Tibial artery (tissue), 4 donors: Measurements from ENCODE around the gene MTERF4.
A peak's percentile ranks its signal among the peaks of the same experiment; 100 is the strongest.

Experiments used
- DNase-seq, 2 donors: peaks; one replicate each; pipeline ENCODE4 v3.0.0-alpha.2; 2019
- H3K27ac ChIP-seq, 2 donors: fragments of 200-600 bp; sonication (generic) in 1 of 2; 1 replicate in 1 of 2; 2 replicates in 1 of 2; pipeline ENCODE4 v1.5.1; 2018 to 2019; ENCODE audit warnings: mild to moderate bottlenecking in 1 of 2
- H3K27me3 ChIP-seq, 2 donors: fragments of 200-600 bp; sonication (generic) in 1 of 2; one replicate each; pipeline versions ENCODE4 v1.5.1 to v1.6.0; 2016 to 2019
- H3K36me3 ChIP-seq, 3 donors: fragments of 200-600 bp; sonication (generic) in 2 of 3; one replicate each; pipeline ENCODE4 v1.5.1; 2016 to 2019; ENCODE audit warnings: mild to moderate bottlenecking in 2 of 3
- H3K4me1 ChIP-seq, 4 donors: fragments of 200-600 bp; sonication (generic) in 2 of 4; 1 replicate in 3 of 4; 2 replicates in 1 of 4; pipeline ENCODE4 v1.5.1; 2016 to 2019
- H3K4me3 ChIP-seq, 2 donors: fragments of 200-600 bp; sonication (generic) in 1 of 2; 1 replicate in 1 of 2; 2 replicates in 1 of 2; pipeline ENCODE4 v1.5.1; 2018 to 2019; ENCODE audit warnings: mild to moderate bottlenecking in 2 of 2
- H3K9me3 ChIP-seq, 3 donors: fragments of 200-600 bp; sonication (generic) in 1 of 3; one replicate each; pipeline ENCODE4 v1.5.1; 2016 to 2019
- intact Hi-C: fragments of 100-400 bp; cut with DNase I; formaldehyde crosslinking; loops from one replicate; pipeline ENCODE4 v1.15.0; 2023; ENCODE audit warnings: low total_unique reads
- TF ChIP-seq, protein P1 (sequence below), 2 experiments: fragments of 200-600 bp in 1 of 2; fragments of 450-650 bp in 1 of 2; IDR thresholded peaks; one replicate each; pipeline ENCODE4 v1.5.1; 2017 to 2019; ENCODE audit warnings: antibody characterized with exemption in 2 of 2, mild to moderate bottlenecking in 1 of 2, moderate library complexity in 1 of 2

MTERF4 gene

DNA sequence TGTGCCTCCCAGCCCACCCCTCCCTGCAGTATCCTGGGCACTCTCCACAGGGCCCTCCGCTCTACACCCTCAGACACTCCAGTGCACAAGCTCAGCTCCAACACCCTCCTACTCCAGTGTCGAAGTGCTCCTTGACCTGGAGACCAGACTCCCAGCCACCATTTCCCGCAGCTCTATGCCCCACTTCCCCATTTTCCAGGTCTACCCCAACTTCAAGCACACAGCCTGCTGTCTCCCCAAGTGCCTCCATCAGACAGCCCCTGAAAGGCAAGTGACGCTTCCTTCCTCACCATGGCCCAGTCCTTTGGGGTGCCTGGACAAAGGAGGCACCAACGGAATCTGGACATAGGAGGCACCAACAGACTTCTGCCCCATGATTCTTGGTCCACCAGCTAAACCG is 40.0 kb upstream of the MTERF4 start:
- no peaks in the 10 kb centered on the region for H3K4me1 ChIP-seq
- H3K27me3 ChIP-seq: no peaks in the 10 kb centered on the region
- peaks cover 0 to 19% (median 0%) of the 10 kb centered on the region in 3 donors for H3K36me3 ChIP-seq
- H3K27ac ChIP-seq: no peak overlapping the region
- TF ChIP-seq, protein P1, sequence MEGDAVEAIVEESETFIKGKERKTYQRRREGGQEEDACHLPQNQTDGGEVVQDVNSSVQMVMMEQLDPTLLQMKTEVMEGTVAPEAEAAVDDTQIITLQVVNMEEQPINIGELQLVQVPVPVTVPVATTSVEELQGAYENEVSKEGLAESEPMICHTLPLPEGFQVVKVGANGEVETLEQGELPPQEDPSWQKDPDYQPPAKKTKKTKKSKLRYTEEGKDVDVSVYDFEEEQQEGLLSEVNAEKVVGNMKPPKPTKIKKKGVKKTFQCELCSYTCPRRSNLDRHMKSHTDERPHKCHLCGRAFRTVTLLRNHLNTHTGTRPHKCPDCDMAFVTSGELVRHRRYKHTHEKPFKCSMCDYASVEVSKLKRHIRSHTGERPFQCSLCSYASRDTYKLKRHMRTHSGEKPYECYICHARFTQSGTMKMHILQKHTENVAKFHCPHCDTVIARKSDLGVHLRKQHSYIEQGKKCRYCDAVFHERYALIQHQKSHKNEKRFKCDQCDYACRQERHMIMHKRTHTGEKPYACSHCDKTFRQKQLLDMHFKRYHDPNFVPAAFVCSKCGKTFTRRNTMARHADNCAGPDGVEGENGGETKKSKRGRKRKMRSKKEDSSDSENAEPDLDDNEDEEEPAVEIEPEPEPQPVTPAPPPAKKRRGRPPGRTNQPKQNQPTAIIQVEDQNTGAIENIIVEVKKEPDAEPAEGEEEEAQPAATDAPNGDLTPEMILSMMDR (IDR thresholded peaks at IDR 0.05): no peak
- intact Hi-C loops: no loop called here
- no peak overlapping the region for H3K4me3 ChIP-seq
- H3K9me3 ChIP-seq: no peaks in the 10 kb centered on the region
- no peak for DNase-seq

- Histone ChIP-seq H3K4me3 (no peak overlapping the region), H3K9me3 (no peaks in the 10 kb centered on the region), H3K36me3 (peaks cover 0 to 24% (median 0%) of the 10 kb centered on the region in 3 donors), H3K4me1 (no peaks in the 10 kb centered on the region), H3K27ac (no peak overlapping the region), H3K27me3 (no peaks in the 10 kb centered on the region)
- TF ChIP-seq, protein P1 (IDR thresholded peaks at IDR 0.05): no peak
- DNase-seq: peak in 1 of 2 donors; percentile 38
- intact Hi-C loops: no loop called here
Observed at GRCh38 chr2:241141214-241141770, 39.2 kb upstream of the MTERF4 start.

- H3K36me3 ChIP-seq: peaks cover 0 to 33% (median 0%) of the 10 kb centered on the region in 3 donors
- TF ChIP-seq, protein P1 (IDR thresholded peaks at IDR 0.05): no peak
- no peaks in the 10 kb centered on the region for H3K9me3 ChIP-seq
- no peaks in the 10 kb centered on the region for H3K27me3 ChIP-seq
- H3K27ac ChIP-seq: no peak overlapping the region
- intact Hi-C loops: no loop called here
- no peak overlapping the region for H3K4me3 ChIP-seq
- H3K4me1 ChIP-seq: no peaks in the 10 kb centered on the region
- DNase-seq: no peak
Observed at GRCh38 chr2:241140445-241140840, 38.4 kb upstream of the MTERF4 start.

DNA sequence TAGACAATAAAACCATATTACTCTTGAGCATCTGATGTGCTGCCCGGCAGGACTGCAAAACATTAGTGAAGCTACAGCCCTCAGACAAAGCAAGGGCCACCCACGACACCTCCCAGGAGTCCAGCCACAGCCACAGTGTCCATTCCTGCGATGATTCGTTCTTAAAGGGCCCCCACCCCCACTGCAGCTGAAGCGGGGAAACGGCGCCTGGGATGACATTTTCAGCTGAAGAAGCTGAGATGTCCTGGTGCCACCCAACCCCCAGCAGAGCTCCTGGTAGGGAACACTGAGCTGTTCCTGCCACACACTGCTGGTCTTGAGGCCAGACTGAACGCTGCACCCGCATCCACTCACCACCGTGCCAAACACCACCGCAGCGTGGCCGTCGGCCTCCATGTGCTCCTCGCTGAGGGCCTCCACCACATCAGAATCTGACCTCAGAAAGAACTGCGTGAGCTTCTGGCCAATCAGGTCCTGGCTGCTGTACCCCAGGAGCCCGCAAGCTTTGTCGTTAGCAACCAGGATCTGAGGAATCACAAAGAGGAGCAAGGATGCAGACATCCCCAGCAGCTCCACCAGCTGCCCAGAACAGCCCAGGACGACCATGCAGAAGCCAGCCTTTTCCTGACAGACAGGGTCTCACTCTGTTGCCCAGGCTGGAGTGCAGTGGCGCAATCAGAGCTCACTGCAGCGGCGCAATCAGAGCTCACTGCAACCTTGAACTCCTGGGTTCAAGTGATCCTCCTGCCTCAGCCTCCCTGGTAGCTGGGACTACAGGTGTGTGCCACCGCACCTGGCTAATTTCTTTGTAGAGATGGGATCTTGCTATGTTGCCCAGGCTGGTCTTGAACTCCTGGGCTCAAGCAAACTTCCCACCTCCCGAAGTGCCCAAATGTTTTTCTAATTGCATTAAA is 37.7 kb upstream of the MTERF4 start:
- no peak overlapping the region for H3K27ac ChIP-seq
- no peak overlapping the region for H3K4me3 ChIP-seq
- no peaks in the 10 kb centered on the region for H3K9me3 ChIP-seq
- no peaks in the 10 kb centered on the region for H3K4me1 ChIP-seq
- no peaks in the 10 kb centered on the region for H3K27me3 ChIP-seq
- peaks cover 0 to 33% (median 0%) of the 10 kb centered on the region in 3 donors for H3K36me3 ChIP-seq
- TF ChIP-seq, protein P1 (IDR thresholded peaks at IDR 0.05): no peak
- intact Hi-C loops: no loop called here
- DNase-seq: no peak

DNA sequence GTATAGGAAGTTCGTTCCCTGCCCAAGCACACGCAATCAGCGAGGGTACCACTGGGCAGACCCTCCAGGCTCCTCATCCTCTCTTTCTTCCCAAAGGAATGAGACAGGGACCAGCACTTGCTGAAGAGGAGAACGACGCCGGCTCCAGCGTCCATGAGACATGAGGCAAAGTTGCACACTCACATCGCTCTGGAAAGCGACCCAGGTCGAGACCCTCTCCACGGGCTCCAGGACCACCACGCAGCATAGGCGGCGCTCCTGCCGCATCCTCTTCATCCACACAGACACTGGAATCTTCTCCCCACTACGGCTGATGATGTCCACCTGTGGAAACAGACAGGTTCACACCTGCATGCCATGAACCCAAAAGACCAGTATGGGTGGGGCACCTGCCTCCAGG is 36.4 kb upstream of the MTERF4 start:
- H3K4me1 ChIP-seq: no peaks in the 10 kb centered on the region
- no peak overlapping the region for H3K27ac ChIP-seq
- TF ChIP-seq, protein P1 (IDR thresholded peaks at IDR 0.05): no peak
- H3K4me3 ChIP-seq: no peak overlapping the region
- intact Hi-C loops: no loop called here
- H3K27me3 ChIP-seq: no peaks in the 10 kb centered on the region
- no peak for DNase-seq
- H3K9me3 ChIP-seq: no peaks in the 10 kb centered on the region
- peaks cover 0 to 33% (median 0%) of the 10 kb centered on the region in 3 donors for H3K36me3 ChIP-seq
